ENCODE data around the gene UPP2.
A peak's percentile ranks its signal among the peaks of the same experiment; 100 is the strongest.

UPP2 gene

DNA sequence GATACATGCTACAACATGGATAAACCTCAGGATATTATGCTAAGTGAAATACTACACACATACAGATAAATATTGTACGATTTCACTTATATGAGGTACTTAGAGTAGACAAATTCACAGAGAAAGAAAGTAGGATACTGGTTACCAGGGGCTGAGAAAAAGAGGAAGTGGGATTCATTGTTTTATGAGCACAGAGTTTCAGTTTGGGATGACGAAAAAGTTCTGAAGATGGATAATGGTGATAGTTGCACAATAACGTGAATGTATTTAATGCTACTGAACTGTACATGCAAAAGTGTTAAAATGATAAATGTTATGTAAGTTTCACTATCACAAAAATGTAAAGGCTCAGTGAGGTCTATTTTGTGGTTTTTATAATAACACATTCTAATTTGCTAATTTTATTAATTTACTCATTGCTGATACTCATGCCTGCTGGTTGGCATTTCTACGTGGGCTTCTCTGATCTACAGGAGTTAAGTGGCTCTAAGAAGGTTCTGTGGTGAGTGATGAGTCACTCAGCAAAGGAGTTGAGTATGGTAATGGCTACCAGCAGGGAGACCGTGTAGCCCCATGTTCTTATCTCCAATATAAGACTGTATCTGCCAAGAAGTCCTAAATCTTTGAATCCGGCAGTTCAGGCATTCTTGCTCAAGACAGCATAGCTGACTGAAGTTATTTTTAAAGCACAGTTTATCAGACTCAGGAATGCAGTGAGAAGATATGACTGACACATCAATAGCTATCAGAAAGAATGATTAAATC lies 41.1 kb downstream of the UPP2 start:
- DNase-seq, result peak; percentile 40

DNA sequence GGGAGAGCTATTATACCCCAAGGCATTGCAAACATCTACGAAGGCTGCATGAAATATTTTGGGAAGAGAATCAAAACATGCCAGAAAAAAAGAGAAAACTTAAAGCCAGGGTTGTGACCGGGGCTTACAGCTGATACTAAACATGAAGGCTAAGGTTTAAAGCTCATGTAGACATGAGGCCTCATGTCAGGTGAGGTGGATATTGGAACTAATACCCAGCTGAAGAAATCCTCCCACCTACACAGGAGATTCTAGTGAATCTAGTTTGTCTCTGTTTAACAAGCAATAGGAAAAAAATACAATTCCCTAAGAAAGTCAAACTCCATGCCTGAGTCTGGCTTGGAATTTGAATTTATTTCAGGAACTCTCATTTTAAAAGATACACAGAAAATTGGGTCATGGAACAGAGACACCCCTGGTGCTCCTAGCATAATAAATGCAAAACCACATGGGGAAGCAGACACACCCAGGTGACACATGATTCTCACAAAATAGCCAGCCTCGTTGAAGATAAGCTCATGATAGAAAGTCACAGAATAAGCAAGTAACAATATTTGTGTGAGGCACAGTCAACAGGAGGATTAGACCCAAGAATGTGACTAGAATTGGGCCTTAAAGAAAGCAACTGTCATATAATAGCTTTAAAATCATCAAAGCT lies 42.2 kb downstream of the UPP2 start:
- DNase-seq, result no peak

DNA sequence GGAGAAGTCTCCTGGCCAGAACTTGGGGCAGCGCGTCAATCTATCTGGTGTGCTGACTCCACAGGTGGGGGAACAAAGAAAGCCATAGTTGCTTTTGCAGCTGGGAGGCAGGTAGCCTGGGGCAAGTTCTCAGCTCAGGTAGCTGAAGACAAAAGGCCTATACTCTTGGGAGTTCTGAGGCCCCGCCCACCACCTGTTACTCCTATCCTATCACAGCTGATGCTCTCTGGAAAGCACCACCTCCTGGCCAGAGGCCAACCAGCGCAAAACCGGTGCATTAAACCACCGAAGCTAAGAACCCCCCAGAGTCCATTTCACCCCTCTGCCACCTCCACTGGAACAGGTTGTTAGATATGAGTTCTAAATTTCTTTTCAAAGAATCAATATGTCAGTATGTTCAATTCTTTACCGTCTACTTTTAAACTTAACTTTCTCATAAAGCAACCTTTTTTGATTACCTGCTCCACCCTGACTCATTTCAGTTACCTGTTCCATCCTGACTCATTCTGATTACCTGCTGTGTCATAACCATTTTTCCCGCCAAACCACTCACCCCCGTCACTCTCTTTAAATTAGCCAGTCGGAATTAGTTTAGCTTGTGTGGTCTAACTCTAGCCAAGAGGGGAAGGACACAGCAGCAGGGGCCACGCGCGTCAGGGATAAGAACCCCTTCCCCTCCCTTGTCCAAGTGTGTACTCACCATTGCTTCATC lies 43.4 kb downstream of the UPP2 start:
- DNase-seq, result no peak

DNA sequence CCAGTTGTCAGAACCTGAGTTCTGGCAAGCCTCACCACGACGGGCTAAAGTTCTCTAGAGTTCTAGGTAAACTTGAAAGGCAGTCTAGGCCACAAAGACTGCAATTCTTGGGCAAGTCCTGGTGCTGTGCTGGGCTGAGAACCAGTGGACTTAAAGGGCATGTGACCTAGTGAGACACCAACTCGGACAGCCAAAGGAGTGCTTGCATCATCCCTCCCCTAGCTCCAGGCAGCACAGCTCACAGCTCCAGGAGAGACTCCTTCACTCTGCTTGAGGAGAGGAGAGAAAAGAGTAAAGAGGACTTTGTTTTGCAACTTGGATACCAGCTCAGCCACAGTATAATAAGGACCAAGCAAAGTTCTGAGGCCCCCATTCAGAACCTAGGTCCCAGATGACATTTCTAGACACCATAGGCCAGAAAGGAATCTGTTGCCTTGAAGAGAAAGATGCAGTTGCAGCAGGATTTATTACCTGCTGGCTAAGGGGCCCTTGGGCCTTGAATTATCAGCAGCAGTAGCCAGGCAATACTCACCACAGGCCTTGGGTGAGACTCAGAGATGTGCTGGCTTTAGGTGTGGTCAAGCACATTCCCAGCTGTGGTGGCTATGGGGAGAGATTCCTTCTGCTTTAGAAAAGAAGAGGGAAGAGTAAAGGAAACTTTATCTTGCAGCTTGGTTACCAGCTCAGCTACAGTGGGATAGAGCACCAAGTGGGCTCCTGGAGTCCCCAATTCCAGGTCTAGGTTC lies 51.8 kb downstream of the UPP2 start:
- DNase-seq, result no peak

DNA sequence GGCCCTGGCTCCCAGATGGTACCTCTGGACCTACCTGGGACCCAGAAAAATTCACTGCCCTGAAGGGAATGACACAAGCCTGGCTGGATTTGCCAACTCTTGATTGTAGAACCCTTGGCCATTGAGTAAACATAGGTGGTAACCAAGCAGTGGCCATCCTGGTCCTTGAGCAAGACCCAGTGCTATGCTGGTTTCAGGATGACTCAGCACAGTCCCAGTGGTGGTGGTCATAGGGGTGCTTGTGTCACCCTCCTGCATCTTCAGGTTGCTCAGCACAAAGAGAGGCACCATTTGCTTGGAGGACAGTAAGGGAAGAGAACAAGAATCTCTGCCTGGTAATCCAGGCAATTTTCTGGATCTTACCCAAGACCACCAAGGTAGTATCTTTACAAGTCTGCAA lies 52.9 kb downstream of the UPP2 start:
- peak; percentile 13 for DNase-seq

DNA sequence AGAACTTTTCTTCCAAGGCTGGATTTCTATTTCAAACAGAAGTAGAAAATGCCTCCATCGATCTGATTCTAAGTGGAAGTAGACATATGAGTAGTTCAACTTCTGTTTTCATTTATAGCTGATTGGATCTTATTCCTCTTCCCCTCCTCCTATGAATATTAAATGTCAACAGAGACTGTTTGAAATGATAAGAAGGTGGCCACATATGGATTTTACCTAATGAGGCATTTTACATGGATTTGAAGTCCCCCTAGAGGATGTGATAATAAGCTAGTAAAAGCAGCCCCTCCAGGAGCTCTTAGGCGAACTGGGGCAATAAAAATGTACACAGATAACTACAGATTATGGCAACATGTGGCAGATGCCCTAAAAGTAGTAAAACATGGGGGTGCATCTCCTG lies 71.0 kb downstream of the UPP2 start:
- no peak for DNase-seq

DNA sequence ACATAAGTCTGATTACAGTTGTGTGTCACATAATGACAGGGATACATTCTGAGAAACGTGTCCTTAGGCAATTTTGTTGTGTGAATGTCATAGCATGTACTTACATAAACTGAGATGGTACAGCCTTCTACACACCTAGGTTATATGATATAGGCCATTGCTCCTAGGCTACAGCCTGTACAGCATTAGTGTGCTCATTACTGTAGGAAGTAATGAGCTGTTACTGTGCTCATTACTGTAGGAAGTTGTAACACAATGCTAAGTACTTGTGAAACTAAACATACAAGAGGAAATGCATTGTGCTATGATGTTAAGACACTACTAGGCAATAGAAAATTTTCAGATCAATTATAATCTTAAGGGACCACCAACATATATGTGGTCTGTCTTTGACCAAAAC lies 72.8 kb downstream of the UPP2 start:
- no peak for DNase-seq

DNA sequence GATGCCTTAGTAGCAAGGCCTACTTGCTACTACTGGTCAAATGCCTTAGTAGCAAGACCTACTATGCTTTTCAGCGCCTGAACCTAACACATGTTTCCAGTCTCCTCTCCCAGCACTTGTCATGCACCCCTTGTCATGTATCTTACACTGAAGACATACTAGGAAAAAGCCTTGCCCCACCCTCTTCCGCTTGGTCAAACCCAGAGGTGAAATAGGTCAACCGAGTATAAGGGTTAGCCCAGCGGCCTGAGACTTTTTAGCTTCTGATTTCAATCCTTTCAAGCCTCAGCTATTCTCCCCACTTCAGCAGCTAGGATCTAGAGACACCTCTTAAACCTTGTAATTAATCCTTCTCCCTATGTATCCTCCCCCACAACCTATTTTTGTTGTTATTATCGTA lies 73.3 kb downstream of the UPP2 start:
- DNase-seq, result no peak

DNA sequence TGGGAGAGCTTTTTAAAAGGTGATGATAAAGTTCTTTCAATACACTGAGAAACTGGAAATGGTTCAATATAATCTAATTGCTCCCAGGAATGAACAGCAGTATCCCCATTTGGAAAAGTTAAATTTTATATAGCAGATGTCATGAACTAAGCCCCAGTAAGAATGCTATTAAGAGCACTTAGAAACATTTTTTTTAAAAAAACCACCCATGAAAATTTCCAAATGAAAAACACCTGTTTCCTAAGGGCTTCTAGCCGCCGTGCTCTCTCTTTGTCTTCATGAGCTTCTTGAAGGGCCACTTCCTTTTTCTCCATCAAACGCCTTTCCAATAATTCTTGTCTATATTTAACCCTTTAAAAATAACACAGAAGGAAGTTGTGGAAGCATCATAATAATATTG lies 77.0 kb downstream of the UPP2 start:
- no peak for DNase-seq

DNA sequence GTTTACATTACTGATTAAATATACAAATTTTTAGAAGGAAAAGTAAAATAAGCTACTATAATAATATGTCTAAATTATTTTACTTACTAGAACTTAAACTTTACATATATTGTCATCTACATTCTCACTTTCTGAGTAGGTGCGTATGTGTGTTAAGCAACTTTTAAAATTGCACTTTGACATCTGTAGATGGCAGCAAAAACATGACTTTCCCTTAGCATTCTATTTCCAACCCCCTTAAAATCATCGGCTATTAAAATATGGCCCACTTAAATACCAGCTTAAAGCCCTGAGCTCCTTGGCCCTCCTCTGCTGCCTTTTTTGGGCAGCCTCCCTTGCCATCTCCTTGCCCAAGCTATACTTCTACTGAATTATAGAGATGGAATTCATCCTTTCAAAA lies 78.0 kb downstream of the UPP2 start:
- DNase-seq, result peak; percentile 58

DNA sequence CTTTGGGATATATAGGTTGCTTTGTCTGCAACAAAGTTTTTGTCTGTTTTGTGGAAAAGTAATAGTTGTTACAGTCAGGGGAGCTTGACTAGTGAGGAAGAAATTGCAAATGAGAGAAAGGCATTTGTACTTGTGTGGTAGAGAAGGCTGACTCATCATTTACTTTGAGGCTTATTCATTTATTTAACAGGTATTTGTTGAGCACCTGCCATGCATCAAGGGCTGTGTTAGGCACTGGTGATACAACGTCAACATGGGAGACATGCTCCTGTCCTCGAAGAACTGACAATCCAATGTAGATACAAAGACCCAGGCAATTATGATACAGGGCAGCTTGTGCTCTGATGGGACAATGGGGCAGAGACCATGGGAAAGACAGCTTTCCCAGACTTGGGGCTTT lies 79.5 kb downstream of the UPP2 start:
- DNase-seq, result peak; percentile 90

DNA sequence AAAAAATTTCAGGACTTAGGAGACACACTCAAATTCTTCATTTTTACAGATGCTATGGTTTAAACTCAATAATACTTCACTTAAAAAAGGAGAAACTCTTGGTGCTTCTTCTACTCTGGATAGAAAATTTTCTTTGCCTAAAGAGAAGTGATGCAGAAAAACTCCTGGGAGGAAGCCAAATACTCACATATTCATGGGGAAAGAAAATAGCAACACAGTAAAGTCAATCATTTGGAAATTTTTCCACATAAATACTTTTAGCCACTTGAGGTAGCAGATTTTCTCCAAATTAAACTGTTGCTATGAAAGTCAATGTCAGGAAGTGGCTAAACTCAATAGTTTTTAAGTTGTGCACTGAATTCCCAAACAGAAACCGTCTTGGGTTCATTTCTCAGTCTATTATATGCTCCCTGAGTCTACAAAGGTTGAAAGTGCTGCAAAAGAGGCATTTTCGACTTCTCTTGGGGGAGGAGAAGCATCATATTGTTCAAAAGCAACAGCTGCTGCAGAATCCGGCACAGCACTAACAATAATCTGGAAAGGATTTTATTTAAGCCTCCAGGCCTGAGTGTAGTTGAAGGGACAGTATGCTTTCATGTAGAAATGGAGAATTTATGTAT lies 81.1 kb downstream of the UPP2 start:
- no peak for DNase-seq

DNA sequence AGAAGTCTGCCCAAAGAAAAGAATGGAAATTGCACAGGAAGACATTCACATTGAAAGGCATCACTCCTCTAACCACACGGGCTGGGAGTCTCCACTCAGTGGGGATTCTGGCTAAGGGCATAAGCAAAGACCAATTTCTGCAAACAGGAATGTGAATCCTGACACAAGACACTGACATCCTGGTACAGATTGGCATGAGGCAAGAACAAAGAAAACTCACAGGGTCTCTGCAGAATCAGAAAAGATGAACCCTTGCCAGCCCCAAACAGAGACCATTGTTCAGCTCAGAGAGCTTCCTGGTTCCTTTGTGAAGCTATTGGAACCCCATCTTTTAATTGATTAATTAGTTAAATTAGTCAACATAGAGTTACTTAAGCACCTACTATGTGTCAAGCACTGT lies 82.3 kb downstream of the UPP2 start:
- no peak for DNase-seq

DNA sequence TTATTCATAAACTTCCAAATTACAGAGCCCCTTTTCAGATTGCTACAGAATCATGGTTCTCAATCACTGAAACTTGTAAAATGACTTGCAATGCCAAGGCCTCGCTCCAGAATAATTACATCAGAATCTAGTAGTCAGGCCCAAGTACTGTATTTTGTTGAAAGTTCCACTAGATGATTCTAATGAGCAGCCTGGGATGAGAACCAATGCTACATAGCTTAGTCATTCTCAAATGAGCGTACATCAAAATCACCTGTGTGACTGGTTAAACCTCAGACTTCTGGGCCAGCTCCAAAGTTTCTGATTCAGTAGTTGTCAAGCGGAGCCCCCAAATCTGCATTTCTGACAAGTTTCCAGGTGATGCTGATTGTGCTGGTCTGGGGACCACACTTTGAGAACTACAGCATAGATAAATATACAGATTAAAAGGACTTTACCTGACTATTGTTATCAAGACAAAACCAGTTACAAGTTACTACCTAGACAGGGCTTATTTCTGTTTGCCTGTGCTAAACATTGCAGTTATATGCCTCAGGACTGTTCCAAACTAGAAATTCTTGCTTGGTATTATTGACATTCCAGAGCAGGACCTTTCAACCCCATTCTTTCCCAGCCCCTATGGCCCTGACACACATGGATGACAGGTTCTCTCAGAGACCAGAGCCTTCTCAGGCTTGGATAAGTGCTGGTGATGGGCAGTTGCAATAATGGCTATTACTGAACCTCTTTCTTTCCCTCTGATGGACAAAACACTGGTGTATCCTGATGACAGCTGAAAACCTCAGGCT lies 83.1 kb downstream of the UPP2 start:
- peak; percentile 36 for DNase-seq

Data from DMS53 (cell line).